ENCODE data around the gene TCF12.

The TCF12 gene

GRCh38 chr15:57298843-57299550 is 380.6 kb downstream of the TCF12 start:
- DNase-seq = no peak

- DNase-seq = no peak
These were observed 382.9 kb downstream of the TCF12 start for GRCh38 chr15:57301307-57301706.

- DNase-seq = no peak
These were observed 384.3 kb downstream of the TCF12 start for GRCh38 chr15:57302640-57303257.

- no peak for DNase-seq
These were observed 386.6 kb downstream of the TCF12 start for GRCh38 chr15:57305009-57305408.

GRCh38 chr15:57306161-57306943 is 387.9 kb downstream of the TCF12 start:
- peak; percentile 89 for DNase-seq

GRCh38 chr15:57306944-57307411 is 388.5 kb downstream of the TCF12 start:
- DNase-seq = no peak

GRCh38 chr15:57307527-57308169 is 389.2 kb downstream of the TCF12 start:
- no peak for DNase-seq

- no peak for DNase-seq
These were observed 389.7 kb downstream of the TCF12 start for GRCh38 chr15:57308170-57308545.

- DNase-seq = no peak
These were observed 391.7 kb downstream of the TCF12 start for GRCh38 chr15:57309856-57310760.

GRCh38 chr15:57310876-57311275 is 392.4 kb downstream of the TCF12 start:
- no peak for DNase-seq

- no peak for DNase-seq
These were observed 393.5 kb downstream of the TCF12 start for GRCh38 chr15:57312006-57312317.

- no peak for DNase-seq
These were observed 394.1 kb downstream of the TCF12 start for GRCh38 chr15:57312318-57313133.

GRCh38 chr15:57313134-57313483 is 394.7 kb downstream of the TCF12 start:
- DNase-seq = no peak

GRCh38 chr15:57314221-57314620 is 395.8 kb downstream of the TCF12 start:
- no peak for DNase-seq

GRCh38 chr15:57316451-57316850 is 398.0 kb downstream of the TCF12 start:
- no peak for DNase-seq

- no peak for DNase-seq
These were observed 400.9 kb downstream of the TCF12 start for GRCh38 chr15:57319226-57319918.

- DNase-seq = no peak
These were observed 401.6 kb downstream of the TCF12 start for GRCh38 chr15:57319919-57320560.

- DNase-seq = no peak
These were observed 402.3 kb downstream of the TCF12 start for GRCh38 chr15:57320631-57321220.

- no peak for DNase-seq
These were observed 403.0 kb downstream of the TCF12 start for GRCh38 chr15:57321485-57321884.

Measured in right kidney (tissue), 1 donor.